NCI-H187 (cell line): ENCODE measurements around the gene GJD4.
A peak's percentile ranks its signal among the peaks of the same experiment; 100 is the strongest.

Experiments
- DNase-seq, 2 experiments: peaks; one replicate each; lab custom pipeline; 2025; lab: John Stamatoyannopoulos, UW

The GJD4 gene

GRCh38 chr10:35579116-35579515, 26.0 kb upstream of the GJD4 start:
- peak in 1 of 2 experiments; percentile 7 for DNase-seq

- DNase-seq = no peak
Observed at GRCh38 chr10:35579726-35580422, 25.3 kb upstream of the GJD4 start.

GRCh38 chr10:35580423-35580770, 24.7 kb upstream of the GJD4 start:
- DNase-seq = no peak

GRCh38 chr10:35581655-35582054, 23.5 kb upstream of the GJD4 start:
- no peak for DNase-seq

GRCh38 chr10:35584946-35585345, 20.2 kb upstream of the GJD4 start:
- DNase-seq = no peak

GRCh38 chr10:35585356-35585755, 19.8 kb upstream of the GJD4 start:
- no peak for DNase-seq

- DNase-seq = no peak
Observed at GRCh38 chr10:35585903-35586535, 19.1 kb upstream of the GJD4 start.

GRCh38 chr10:35588836-35589235, 16.3 kb upstream of the GJD4 start:
- no peak for DNase-seq

- DNase-seq = no peak
Observed at GRCh38 chr10:35592441-35592840, 12.7 kb upstream of the GJD4 start.

GRCh38 chr10:35594115-35595079, 10.7 kb upstream of the GJD4 start:
- no peak for DNase-seq

GRCh38 chr10:35595106-35595505, 10.0 kb upstream of the GJD4 start:
- DNase-seq = no peak

- no peak for DNase-seq
Observed at GRCh38 chr10:35598379-35598778, 6.8 kb upstream of the GJD4 start.

- DNase-seq = no peak
Observed at GRCh38 chr10:35600193-35600592, 4.9 kb upstream of the GJD4 start.

GRCh38 chr10:35606430-35606829, 1.3 kb downstream of the GJD4 start:
- DNase-seq = no peak

GRCh38 chr10:35607475-35608327, 2.6 kb downstream of the GJD4 start:
- DNase-seq = no peak

GRCh38 chr10:35608328-35608672, 3.2 kb downstream of the GJD4 start:
- DNase-seq = no peak

GRCh38 chr10:35611750-35612149, 6.6 kb downstream of the GJD4 start:
- no peak for DNase-seq

- DNase-seq = no peak
Observed at GRCh38 chr10:35612385-35613106, 7.4 kb downstream of the GJD4 start.

- no peak for DNase-seq
Observed at GRCh38 chr10:35613107-35613440, 7.9 kb downstream of the GJD4 start.

GRCh38 chr10:35613597-35614226, 8.6 kb downstream of the GJD4 start:
- no peak for DNase-seq

- no peak for DNase-seq
Observed at GRCh38 chr10:35614312-35614711, 9.2 kb downstream of the GJD4 start.
